AG04450 (cell line): Measurements from ENCODE around the gene HAPLN3. TPM values are rescaled to one million over a fixed set of nuclear protein-coding genes. Genes with fewer than 3 reads are reported as not detected.

ENCODE experiments used
- CTCF ChIA-PET: fragments of 300-600, 350-600 bp; formaldehyde crosslinking; extraction: SDS; loops from one replicate; lab custom pipeline; 2022; ENCODE audit warnings: antibody characterized with exemption, inconsistent platforms; lab: Charles Lee
- POLR2A ChIA-PET: fragments of 350-600 bp; formaldehyde crosslinking; extraction: SDS; loops from one replicate; lab custom pipeline; 2021; ENCODE audit warnings: antibody characterized with exemption, inconsistent platforms; lab: Yijun Ruan, JAX
- DNase-seq: peaks from one replicate; pipeline ENCODE4 v3.0.0-alpha.2; 2011; ENCODE audit warnings: low read depth, low spot score
- H3K27ac ChIP-seq: one replicate; pipeline ENCODE4 v1.5.1; 2012; ENCODE audit warnings: low read depth, low read length, control low read depth
- H3K27me3 ChIP-seq: one replicate; pipeline ENCODE4 v1.6.0; 2012; ENCODE audit warnings: low read length; ENCODE audit not compliant: control insufficient read depth, insufficient read depth
- H3K4me3 ChIP-seq: 2 replicates; pipeline ENCODE4 v1.5.1; 2011; ENCODE audit warnings: mild to moderate bottlenecking, low read depth, low read length, control low read depth
- H3K9me3 ChIP-seq: 2 replicates; pipeline ENCODE4 v1.5.1; 2012; ENCODE audit warnings: low read length; ENCODE audit not compliant: control insufficient read depth, insufficient read depth
- polyA plus RNA-seq: library from polyadenylated mRNA; depleted of rRNA; stranded (reverse); fragments of >200 nt; gene quantifications from 2 replicates; pipeline ENCODE4 v1.2.3, GENCODE V29; 2011
- TF ChIP-seq, protein P1 (sequence below): IDR thresholded peaks from 2 replicates; pipeline ENCODE4 v1.5.1; 2011; ENCODE audit warnings: low read depth, low read length, control low read depth, inconsistent platforms

Gene HAPLN3
- polyA plus RNA-seq, 1 experiment, result 5.6 TPM

DNA sequence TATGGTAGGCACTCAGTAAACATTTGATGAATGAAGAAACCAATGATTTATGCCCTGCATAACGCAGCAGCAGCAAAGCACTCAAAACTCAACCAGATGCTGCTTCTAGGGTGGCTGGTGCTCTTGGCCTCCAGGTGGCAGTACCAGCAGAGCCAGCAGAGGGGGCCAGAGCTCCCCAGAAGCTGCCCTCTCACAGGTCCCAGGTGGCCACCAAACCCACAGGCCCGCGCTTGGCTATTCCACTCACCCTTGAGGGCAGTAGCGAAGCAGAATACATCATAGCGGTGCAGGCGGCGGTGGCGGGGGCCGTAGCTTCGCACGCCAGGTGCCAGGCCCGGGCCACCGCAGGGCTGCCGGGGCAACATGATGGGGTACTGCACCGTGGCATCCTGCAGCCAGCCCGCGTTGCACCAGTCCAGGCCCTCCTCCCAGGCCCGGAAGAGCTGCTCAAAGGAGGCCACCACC, 16.6 kb downstream of the HAPLN3 start:
- no peaks in the 10 kb centered on the region for H3K9me3 ChIP-seq
- ChIA-PET CTCF (interaction anchor here (0.7 to 2.6 kb wide), 23 partner anchors 9 to 366 kb away, joined by 3 to 17 read pairs (median 4); partner anchors contain the start of gene HAPLN3), POLR2A (interaction anchor here (1.0 kb wide), 2 partner anchors 18 to 42 kb away, joined by 3 to 8 read pairs; no protein-coding TSS in a partner anchor)
- H3K4me3 ChIP-seq, result no peak overlapping the region
- H3K27ac ChIP-seq, result no peak overlapping the region
- peaks cover 1% of the 10 kb centered on the region for H3K27me3 ChIP-seq
- TF ChIP-seq, protein P1, sequence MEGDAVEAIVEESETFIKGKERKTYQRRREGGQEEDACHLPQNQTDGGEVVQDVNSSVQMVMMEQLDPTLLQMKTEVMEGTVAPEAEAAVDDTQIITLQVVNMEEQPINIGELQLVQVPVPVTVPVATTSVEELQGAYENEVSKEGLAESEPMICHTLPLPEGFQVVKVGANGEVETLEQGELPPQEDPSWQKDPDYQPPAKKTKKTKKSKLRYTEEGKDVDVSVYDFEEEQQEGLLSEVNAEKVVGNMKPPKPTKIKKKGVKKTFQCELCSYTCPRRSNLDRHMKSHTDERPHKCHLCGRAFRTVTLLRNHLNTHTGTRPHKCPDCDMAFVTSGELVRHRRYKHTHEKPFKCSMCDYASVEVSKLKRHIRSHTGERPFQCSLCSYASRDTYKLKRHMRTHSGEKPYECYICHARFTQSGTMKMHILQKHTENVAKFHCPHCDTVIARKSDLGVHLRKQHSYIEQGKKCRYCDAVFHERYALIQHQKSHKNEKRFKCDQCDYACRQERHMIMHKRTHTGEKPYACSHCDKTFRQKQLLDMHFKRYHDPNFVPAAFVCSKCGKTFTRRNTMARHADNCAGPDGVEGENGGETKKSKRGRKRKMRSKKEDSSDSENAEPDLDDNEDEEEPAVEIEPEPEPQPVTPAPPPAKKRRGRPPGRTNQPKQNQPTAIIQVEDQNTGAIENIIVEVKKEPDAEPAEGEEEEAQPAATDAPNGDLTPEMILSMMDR, result peak; percentile 81
- no peak for DNase-seq

- DNase-seq, result no peak
- TF ChIP-seq, protein P1, result no peak
- H3K4me3 ChIP-seq, result no peak overlapping the region
- H3K9me3 ChIP-seq, result no peaks in the 10 kb centered on the region
- POLR2A ChIA-PET, result no interaction called here
- CTCF ChIA-PET, result interaction anchor here (0.7 to 2.6 kb wide), 12 partner anchors 8 to 300 kb away, joined by 3 to 17 read pairs (median 4); partner anchors contain the start of gene HAPLN3
- no peak overlapping the region for H3K27ac ChIP-seq
- H3K27me3 ChIP-seq, result peaks cover 2% of the 10 kb centered on the region
Measured at GRCh38 chr15:88877906-88878305, 17.4 kb downstream of the HAPLN3 start.

- no peaks in the 10 kb centered on the region for H3K9me3 ChIP-seq
- POLR2A ChIA-PET, result no interaction called here
- H3K27ac ChIP-seq, result no peak overlapping the region
- no peak for DNase-seq
- H3K4me3 ChIP-seq, result no peak overlapping the region
- peaks cover 2% of the 10 kb centered on the region for H3K27me3 ChIP-seq
- CTCF ChIA-PET, result interaction anchor here (0.9 to 2.6 kb wide), 3 partner anchors 8 to 253 kb away, joined by 3 to 14 read pairs (median 11); no protein-coding TSS in a partner anchor
- TF ChIP-seq, protein P1, result no peak
Measured at GRCh38 chr15:88877415-88877814, 17.9 kb downstream of the HAPLN3 start.

- ChIA-PET POLR2A (no interaction called here), CTCF (no interaction called here)
- Histone ChIP-seq H3K9me3 (no peaks in the 10 kb centered on the region), H3K27ac (no peak overlapping the region), H3K27me3 (peaks cover 6% of the 10 kb centered on the region), H3K4me3 (no peak overlapping the region)
- TF ChIP-seq, protein P1, result no peak
- DNase-seq, result no peak
Measured at GRCh38 chr15:88876573-88876972, 18.8 kb downstream of the HAPLN3 start.

GRCh38 chr15:88874684-88875083, 20.7 kb downstream of the HAPLN3 start:
- CTCF ChIA-PET, result interaction anchor here (0.6 kb wide), 1 partner anchor 10 kb away, joined by 3 read pairs; no protein-coding TSS in a partner anchor

More at GRCh38 chr15:88874684-88875083, 20.7 kb downstream of the HAPLN3 start:
- no peaks in the 10 kb centered on the region for H3K9me3 ChIP-seq
- DNase-seq, result no peak
- TF ChIP-seq, protein P1, result no peak
- POLR2A ChIA-PET, result no interaction called here
- peaks cover 14% of the 10 kb centered on the region for H3K27me3 ChIP-seq
- no peak overlapping the region for H3K4me3 ChIP-seq
- no peak overlapping the region for H3K27ac ChIP-seq
